ENCODE data around the gene SIPA1L3. TPM values are rescaled to one million over a fixed set of nuclear protein-coding genes. Genes with fewer than 3 reads are reported as not detected.

SIPA1L3 gene
- polyA plus RNA-seq, 1 donor from 2014 or later, result 2.8 TPM

- Histone ChIP-seq H3K9me3 (ENCODE audit: low read length) (no peaks in the 10 kb centered on the region), H3K4me3 (ENCODE audit: low read length) (no peak overlapping the region), H2AFZ (ENCODE audit: low read depth, low read length) (no peak overlapping the region), H3F3A (ENCODE audit: insufficient read depth, low read length, poor library complexity, severe bottlenecking) (no peaks in the 10 kb centered on the region), H3K36me3 (ENCODE audit: insufficient read depth, low read length) (no peaks in the 10 kb centered on the region), H3K9me2 (ENCODE audit: insufficient read depth, low read length) (no peaks in the 10 kb centered on the region), H3K79me2 (replicated peaks; ENCODE audit: insufficient read depth, low read length) (peaks cover 7% of the 10 kb centered on the region), H3K4me2 (ENCODE audit: low read length) (no peak overlapping the region), H3K9ac (ENCODE audit: low read length) (no peak overlapping the region), H3K27me3 (ENCODE audit: insufficient read depth, low read depth, low read length) (no peaks in the 10 kb centered on the region), H4K20me1 (ENCODE audit: insufficient read depth) (no peaks in the 10 kb centered on the region), H3K27ac (ENCODE audit: low read length) (no peak overlapping the region)
- TF ChIP-seq REST (IDR thresholded peaks at IDR 0.05; ENCODE audit: borderline replicate concordance), result no peak
- TF ChIP-seq EP300 (conservative IDR thresholded peaks at IDR 0.05; ENCODE audit: poor library complexity, severe bottlenecking), result no peak
- TF ChIP-seq POLR2AphosphoS5 (IDR thresholded peaks at IDR 0.05), result no peak
- no peak for TF ChIP-seq MXI1 (conservative IDR thresholded peaks at IDR 0.05; ENCODE audit: poor library complexity, severe bottlenecking)
- TF ChIP-seq SMC3 (conservative IDR thresholded peaks at IDR 0.05; ENCODE audit: poor library complexity), result no peak
- TF ChIP-seq CTCF (IDR thresholded peaks at IDR 0.05; ENCODE audit: poor library complexity, severe bottlenecking), result no peak
- TF ChIP-seq TAF1 (IDR thresholded peaks at IDR 0.05; ENCODE audit: low read depth), result no peak
- no peak for TF ChIP-seq RAD21 (conservative IDR thresholded peaks at IDR 0.05)
- TF ChIP-seq EZH2 (IDR thresholded peaks at IDR 0.05; ENCODE audit: borderline replicate concordance, insufficient read depth, low read length, poor library complexity, severe bottlenecking), result no peak
Observed at GRCh38 chr19:38218204-38218603, 311.2 kb downstream of the SIPA1L3 start.

- Histone ChIP-seq H3K36me3 (ENCODE audit: insufficient read depth, low read length) (no peaks in the 10 kb centered on the region), H3K4me2 (ENCODE audit: low read length) (no peak overlapping the region)
- no peak for TF ChIP-seq CTCF (IDR thresholded peaks at IDR 0.05; ENCODE audit: poor library complexity, severe bottlenecking)
- TF ChIP-seq EZH2 (IDR thresholded peaks at IDR 0.05; ENCODE audit: borderline replicate concordance, insufficient read depth, low read length, poor library complexity, severe bottlenecking), result no peak
- TF ChIP-seq REST (IDR thresholded peaks at IDR 0.05; ENCODE audit: borderline replicate concordance), result no peak
- TF ChIP-seq RAD21 (conservative IDR thresholded peaks at IDR 0.05), result no peak
- no peak for TF ChIP-seq MXI1 (conservative IDR thresholded peaks at IDR 0.05; ENCODE audit: poor library complexity, severe bottlenecking)
Observed at GRCh38 chr19:38219221-38219620, 312.2 kb downstream of the SIPA1L3 start.

More at GRCh38 chr19:38219221-38219620, 312.2 kb downstream of the SIPA1L3 start:
- H3K79me2 ChIP-seq (replicated peaks; ENCODE audit: insufficient read depth, low read length), result peaks cover 14% of the 10 kb centered on the region
- H3K27ac ChIP-seq (ENCODE audit: low read length), result no peak overlapping the region
- H3K4me3 ChIP-seq (ENCODE audit: low read length), result no peak overlapping the region
- H4K20me1 ChIP-seq (ENCODE audit: insufficient read depth), result no peaks in the 10 kb centered on the region
- no peak overlapping the region for H3K9ac ChIP-seq (ENCODE audit: low read length)
- no peaks in the 10 kb centered on the region for H3K9me2 ChIP-seq (ENCODE audit: insufficient read depth, low read length)
- H3F3A ChIP-seq (ENCODE audit: insufficient read depth, low read length, poor library complexity, severe bottlenecking), result no peaks in the 10 kb centered on the region
- no peaks in the 10 kb centered on the region for H3K27me3 ChIP-seq (ENCODE audit: insufficient read depth, low read depth, low read length)
- no peaks in the 10 kb centered on the region for H3K9me3 ChIP-seq (ENCODE audit: low read length)
- no peak overlapping the region for H2AFZ ChIP-seq (ENCODE audit: low read depth, low read length)

Data from neural cell (in vitro differentiated cells).